ENCODE data around the gene TNNC2. TPM values are rescaled to one million over a fixed set of nuclear protein-coding genes. Genes with fewer than 3 reads are reported as not detected.

Gene TNNC2
- total RNA-seq, 1 experiment from 2014 or later: 4.6 TPM

DNA sequence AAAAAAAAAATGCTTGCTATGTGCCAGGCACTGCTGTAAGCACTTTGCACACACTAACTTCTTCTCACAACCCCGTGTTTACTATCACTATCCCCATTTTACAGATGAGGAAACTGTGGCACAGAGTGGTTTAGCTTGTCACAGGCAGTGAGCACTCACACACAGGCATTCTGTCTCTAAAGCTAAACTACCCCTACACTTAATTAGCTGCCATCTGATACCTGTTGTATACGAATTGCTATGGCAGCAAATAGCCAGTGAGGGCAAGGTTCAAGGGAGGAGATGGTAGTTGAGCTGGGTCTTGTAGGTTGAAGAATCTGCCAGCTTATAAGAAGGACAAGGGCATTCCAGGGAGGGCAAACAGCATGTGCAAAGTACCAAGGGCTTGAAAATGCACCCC, 5.2 kb downstream of the TNNC2 start:
- Histone ChIP-seq H4K8ac (replicated peaks; ENCODE audit: insufficient read length, low read depth, low read length) (no peak overlapping the region), H3K79me1 (ENCODE audit: insufficient read depth, low read depth, low read length, poor library complexity, severe bottlenecking) (no peaks in the 10 kb centered on the region), H2BK12ac (ENCODE audit: insufficient read length, low read depth, low read length) (no peak overlapping the region), H2AK5ac (ENCODE audit: insufficient read length, low read length) (no peak overlapping the region), H3K14ac (ENCODE audit: insufficient read depth, low read length) (no peak overlapping the region), H3K23me2 (ENCODE audit: insufficient read length, low read depth, low read length, poor library complexity, severe bottlenecking) (no peaks in the 10 kb centered on the region), H3K4me1 (ENCODE audit: insufficient read depth, low read length) (no peaks in the 10 kb centered on the region), H3K9me3 (ENCODE audit: control insufficient read depth, low read depth, low read length) (no peaks in the 10 kb centered on the region), H2AFZ (ENCODE audit: low read length) (no peak overlapping the region), H4K91ac (ENCODE audit: insufficient read length, low read depth, low read length) (no peak overlapping the region), H3K4ac (ENCODE audit: low read depth, low read length) (no peak overlapping the region), H4K20me1 (ENCODE audit: control insufficient read depth, insufficient read depth, insufficient read length) (no peaks in the 10 kb centered on the region), H3K27me3 (ENCODE audit: insufficient read depth, low read length) (no peaks in the 10 kb centered on the region; the same call in 1 of the 2 replicates), H3K56ac (ENCODE audit: insufficient read length, low read depth, low read length) (no peak overlapping the region), H2BK120ac (ENCODE audit: low read depth, low read length, poor library complexity, severe bottlenecking) (no peak overlapping the region), H2BK5ac (ENCODE audit: insufficient read length, low read length) (no peak overlapping the region), H3K27ac (ENCODE audit: insufficient read length, low read depth, low read length) (no peak overlapping the region), H3K18ac (ENCODE audit: insufficient read length, low read depth, low read length) (no peak overlapping the region), H3T11ph (ENCODE audit: low read length) (no peak overlapping the region), H2BK20ac (ENCODE audit: low read depth, low read length, poor library complexity, severe bottlenecking) (no peak overlapping the region), H3K4me2 (ENCODE audit: insufficient read depth, insufficient read length, low read length) (no peak overlapping the region), H3K9ac (ENCODE audit: extremely low read depth, insufficient read length, low read length) (no peak overlapping the region), H3K79me2 (ENCODE audit: insufficient read depth, low read length) (no peaks in the 10 kb centered on the region), H2BK15ac (ENCODE audit: low read depth, low read length) (no peak overlapping the region), H4K5ac (ENCODE audit: insufficient read length, low read depth, low read length) (no peak overlapping the region), H3K23ac (ENCODE audit: insufficient read length, low read depth, low read length) (no peak overlapping the region)
- no peak for DNase-seq
- Mint-ChIP-seq H3K36me3 (ENCODE audit: insufficient read depth in 1 of 3, low read depth in 3 of 3) (peaks cover under 1 to 6% (median 2%) of the 10 kb centered on the region in 3 experiments; a peak in 6 of 7 replicates), H3K4me3 (no peak overlapping the region; a peak in 2 of 5 replicates), H3K27ac (no peak overlapping the region), H3K4me1 (peaks cover 22 to 35% of the 10 kb centered on the region in 2 experiments), H3K27me3 (ENCODE audit: low read depth) (peaks cover 28% of the 10 kb centered on the region), H3K9me3 (no peaks in the 10 kb centered on the region; a peak in 1 of 5 replicates)
- no CpG with 5 or more reads among the region's 2 CpGs for WGBS (ENCODE audit: extremely low coverage, insufficient read length, low lambda C conversion rate)
- TF ChIP-seq, protein P1, sequence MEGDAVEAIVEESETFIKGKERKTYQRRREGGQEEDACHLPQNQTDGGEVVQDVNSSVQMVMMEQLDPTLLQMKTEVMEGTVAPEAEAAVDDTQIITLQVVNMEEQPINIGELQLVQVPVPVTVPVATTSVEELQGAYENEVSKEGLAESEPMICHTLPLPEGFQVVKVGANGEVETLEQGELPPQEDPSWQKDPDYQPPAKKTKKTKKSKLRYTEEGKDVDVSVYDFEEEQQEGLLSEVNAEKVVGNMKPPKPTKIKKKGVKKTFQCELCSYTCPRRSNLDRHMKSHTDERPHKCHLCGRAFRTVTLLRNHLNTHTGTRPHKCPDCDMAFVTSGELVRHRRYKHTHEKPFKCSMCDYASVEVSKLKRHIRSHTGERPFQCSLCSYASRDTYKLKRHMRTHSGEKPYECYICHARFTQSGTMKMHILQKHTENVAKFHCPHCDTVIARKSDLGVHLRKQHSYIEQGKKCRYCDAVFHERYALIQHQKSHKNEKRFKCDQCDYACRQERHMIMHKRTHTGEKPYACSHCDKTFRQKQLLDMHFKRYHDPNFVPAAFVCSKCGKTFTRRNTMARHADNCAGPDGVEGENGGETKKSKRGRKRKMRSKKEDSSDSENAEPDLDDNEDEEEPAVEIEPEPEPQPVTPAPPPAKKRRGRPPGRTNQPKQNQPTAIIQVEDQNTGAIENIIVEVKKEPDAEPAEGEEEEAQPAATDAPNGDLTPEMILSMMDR (conservative IDR thresholded peaks at IDR 0.05): no peak

All from H9 (cell line).